AG09309 (cell line): ENCODE results near the gene KRT2.

Experiments
- DNase-seq: peaks from one replicate; pipeline ENCODE4 v3.0.0-alpha.2; 2010; ENCODE audit warnings: low read depth
- H3K4me3 ChIP-seq: 2 replicates; pipeline ENCODE4 v1.5.1; 2011; ENCODE audit warnings: mild to moderate bottlenecking, low read depth, low read length, moderate library complexity; ENCODE audit not compliant: control insufficient read depth
- TF ChIP-seq, protein P1 (sequence below): IDR thresholded peaks from 2 replicates; pipeline ENCODE4 v1.5.1; 2011; ENCODE audit warnings: mild to moderate bottlenecking, low read depth, low read length, inconsistent platforms; ENCODE audit not compliant: insufficient read depth, control insufficient read depth; ENCODE audit errors: missing control alignments

The KRT2 gene

GRCh38 chr12:52636189-52636588 lies 15.8 kb downstream of the KRT2 start:
- no peak for DNase-seq
- TF ChIP-seq, protein P1, sequence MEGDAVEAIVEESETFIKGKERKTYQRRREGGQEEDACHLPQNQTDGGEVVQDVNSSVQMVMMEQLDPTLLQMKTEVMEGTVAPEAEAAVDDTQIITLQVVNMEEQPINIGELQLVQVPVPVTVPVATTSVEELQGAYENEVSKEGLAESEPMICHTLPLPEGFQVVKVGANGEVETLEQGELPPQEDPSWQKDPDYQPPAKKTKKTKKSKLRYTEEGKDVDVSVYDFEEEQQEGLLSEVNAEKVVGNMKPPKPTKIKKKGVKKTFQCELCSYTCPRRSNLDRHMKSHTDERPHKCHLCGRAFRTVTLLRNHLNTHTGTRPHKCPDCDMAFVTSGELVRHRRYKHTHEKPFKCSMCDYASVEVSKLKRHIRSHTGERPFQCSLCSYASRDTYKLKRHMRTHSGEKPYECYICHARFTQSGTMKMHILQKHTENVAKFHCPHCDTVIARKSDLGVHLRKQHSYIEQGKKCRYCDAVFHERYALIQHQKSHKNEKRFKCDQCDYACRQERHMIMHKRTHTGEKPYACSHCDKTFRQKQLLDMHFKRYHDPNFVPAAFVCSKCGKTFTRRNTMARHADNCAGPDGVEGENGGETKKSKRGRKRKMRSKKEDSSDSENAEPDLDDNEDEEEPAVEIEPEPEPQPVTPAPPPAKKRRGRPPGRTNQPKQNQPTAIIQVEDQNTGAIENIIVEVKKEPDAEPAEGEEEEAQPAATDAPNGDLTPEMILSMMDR: no peak
- H3K4me3 ChIP-seq: no peak overlapping the region

DNA sequence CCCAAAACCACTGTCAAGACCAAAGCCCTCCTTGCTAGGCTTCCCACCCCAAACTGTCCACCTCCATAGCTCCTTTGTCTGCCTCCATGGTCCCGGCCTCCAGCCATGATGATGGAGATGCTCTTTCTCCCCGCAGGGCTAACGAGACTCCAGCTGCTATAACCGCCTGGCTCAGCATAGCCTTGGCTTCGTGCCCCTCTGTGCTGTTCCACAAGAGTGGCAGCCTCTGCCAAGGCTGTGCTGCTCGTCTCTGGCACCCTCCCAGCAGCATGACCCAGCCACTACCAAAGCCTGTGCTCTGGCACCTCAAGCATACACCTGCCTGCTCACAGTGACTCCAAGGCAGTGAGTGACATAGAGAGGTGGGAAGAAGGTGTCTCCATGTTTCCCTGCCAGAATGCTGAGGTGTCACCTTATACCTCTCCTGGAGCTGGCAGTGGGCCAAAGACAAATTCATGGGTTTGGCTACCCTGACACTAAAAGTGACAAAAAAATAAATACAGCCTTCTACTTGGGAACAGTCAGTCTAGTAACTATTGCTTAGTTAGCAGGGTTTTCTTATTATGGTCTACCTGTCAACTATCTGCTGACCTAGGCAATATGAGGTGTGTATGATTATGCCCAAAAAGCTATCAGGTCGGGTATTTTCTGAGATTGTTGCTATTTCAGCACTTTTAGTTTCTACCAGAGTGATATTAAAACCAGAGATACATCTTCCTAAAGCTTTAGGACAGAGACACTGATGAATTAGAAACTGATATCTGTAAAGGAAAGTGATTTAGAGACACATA lies 17.6 kb downstream of the KRT2 start:
- DNase-seq: no peak
- H3K4me3 ChIP-seq: no peak overlapping the region
- TF ChIP-seq, protein P1: no peak

DNA sequence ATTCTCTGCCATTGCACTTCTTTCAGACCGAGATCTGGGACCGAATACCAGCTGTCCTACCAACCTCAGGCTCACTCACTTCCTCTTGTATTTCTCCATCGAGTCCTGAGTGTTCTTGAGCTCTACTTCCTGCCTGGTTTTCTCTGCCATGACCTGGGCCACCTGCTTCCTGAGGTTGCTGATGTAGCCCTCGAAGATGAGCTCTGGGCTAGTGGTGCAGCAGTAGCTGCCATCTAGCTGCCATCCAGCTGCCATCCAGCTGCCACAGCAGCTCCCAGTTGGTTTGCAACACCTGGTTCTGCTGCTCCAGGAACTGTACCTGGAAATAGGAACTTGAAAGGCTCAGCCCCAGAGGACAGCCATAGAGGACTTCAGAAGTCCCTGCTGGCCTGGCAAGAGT lies 18.6 kb downstream of the KRT2 start:
- no peak for DNase-seq

DNA sequence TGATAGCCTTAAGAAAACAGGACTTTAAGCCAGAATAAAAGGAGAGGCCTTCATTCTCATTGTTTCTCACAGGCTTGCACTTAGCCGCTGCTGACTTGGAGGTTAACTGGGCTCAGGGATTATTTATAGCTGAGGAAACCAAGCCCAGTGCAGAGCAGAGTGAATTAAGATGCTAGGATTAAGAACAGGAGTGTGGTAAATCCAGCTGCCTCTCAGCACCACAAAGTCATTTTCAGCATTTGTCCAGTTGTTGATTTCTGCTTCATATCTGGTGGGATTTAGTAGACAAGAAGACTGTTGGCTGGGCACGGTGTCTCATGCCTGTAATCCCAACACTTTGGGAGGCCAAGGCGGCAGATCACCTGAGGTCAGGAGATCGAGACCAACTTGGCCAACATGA lies 19.4 kb downstream of the KRT2 start:
- TF ChIP-seq, protein P1: no peak
- H3K4me3 ChIP-seq: no peak overlapping the region
- no peak for DNase-seq

More for the DNA sequence above, 18.6 kb downstream of the KRT2 start:
- TF ChIP-seq, protein P1: no peak
- H3K4me3 ChIP-seq: no peak overlapping the region

DNA sequence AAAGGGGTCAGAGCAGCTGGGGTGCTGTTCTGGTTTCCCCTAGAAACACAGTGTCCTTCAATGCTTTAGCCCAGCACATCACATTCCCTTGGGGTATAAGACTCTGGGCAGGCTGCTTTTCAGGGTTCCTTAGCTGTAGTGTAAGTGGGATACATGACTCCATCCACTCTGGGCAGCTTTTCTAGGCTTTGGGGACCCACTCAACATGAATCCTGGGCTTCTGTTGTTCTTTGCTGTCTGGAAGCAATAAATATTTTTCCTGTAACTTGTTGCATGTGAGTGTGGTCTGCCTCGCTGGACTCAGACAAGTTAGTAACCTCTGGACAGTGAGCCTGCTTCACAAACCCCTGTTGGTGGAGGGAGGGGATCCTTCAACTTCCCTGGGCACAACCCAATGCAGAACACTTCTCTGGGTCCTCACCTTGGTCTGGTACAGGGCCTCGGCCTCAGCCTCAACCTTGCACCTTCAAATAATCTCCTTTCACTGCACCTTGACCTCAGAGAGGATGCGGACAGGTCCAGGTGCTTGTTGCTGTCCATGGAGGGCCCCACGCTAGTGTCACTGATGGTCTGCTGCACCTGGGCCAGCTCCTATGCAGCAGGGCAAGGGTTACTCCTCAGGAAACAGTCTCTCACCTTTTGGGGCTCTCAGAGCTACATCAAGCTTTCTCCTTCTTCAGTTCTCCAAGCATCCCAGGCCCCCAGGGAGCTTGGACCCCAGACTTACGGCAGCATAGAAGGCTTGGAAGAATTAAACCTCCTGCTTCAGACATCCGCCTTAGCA lies 20.1 kb downstream of the KRT2 start:
- TF ChIP-seq, protein P1: no peak
- no peak overlapping the region for H3K4me3 ChIP-seq
- DNase-seq: no peak

DNA sequence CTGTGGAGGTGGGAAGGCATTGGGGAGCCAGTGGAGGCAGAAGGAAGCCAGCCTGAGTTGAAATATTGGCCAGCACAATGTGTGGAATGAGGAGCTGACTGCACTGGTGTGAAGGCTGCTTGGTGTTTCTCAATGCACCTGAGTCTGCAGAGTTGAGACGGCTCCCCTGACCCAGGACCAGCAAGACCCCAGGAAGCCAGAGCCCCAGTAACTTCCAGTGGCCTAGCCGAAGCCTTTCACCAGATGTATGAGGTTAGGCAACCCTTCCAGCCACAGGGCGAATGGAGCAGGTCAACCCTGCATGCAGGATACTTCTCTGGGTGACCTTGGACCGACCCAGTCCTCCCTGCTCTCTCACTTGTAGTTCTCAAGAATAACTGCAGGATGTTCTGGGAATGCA lies 20.7 kb downstream of the KRT2 start:
- DNase-seq: no peak
- TF ChIP-seq, protein P1: no peak
- no peak overlapping the region for H3K4me3 ChIP-seq
